Inflammatory macrophage treated with lipopolysaccharide for 4 hours (primary cell): ENCODE results near the gene RXFP3.
"Not testable (repeated sequence)": the region's sequence is repeated elsewhere in the genome, so short reads cannot be mapped to it uniquely, and the experiment has no call there.

Source experiments
- DNase-seq: peaks from one replicate; pipeline ENCODE4 v3.0.0-alpha.2; 2020

RXFP3 gene, protein sequence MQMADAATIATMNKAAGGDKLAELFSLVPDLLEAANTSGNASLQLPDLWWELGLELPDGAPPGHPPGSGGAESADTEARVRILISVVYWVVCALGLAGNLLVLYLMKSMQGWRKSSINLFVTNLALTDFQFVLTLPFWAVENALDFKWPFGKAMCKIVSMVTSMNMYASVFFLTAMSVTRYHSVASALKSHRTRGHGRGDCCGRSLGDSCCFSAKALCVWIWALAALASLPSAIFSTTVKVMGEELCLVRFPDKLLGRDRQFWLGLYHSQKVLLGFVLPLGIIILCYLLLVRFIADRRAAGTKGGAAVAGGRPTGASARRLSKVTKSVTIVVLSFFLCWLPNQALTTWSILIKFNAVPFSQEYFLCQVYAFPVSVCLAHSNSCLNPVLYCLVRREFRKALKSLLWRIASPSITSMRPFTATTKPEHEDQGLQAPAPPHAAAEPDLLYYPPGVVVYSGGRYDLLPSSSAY

DNA sequence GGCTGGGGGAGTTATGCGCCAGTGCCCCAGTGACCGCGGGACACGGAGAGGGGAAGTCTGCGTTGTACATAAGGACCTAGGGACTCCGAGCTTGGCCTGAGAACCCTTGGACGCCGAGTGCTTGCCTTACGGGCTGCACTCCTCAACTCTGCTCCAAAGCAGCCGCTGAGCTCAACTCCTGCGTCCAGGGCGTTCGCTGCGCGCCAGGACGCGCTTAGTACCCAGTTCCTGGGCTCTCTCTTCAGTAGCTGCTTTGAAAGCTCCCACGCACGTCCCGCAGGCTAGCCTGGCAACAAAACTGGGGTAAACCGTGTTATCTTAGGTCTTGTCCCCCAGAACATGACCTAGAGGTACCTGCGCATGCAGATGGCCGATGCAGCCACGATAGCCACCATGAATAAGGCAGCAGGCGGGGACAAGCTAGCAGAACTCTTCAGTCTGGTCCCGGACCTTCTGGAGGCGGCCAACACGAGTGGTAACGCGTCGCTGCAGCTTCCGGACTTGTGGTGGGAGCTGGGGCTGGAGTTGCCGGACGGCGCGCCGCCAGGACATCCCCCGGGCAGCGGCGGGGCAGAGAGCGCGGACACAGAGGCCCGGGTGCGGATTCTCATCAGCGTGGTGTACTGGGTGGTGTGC lies at the start of gene RXFP3:
Gene RXFP3, plus strand, starts transcription at position 6 of the 636 bp plus-strand sequence. Its CDS starts 355 bp downstream, at position 361.
- DNase-seq, result no peak

DNA sequence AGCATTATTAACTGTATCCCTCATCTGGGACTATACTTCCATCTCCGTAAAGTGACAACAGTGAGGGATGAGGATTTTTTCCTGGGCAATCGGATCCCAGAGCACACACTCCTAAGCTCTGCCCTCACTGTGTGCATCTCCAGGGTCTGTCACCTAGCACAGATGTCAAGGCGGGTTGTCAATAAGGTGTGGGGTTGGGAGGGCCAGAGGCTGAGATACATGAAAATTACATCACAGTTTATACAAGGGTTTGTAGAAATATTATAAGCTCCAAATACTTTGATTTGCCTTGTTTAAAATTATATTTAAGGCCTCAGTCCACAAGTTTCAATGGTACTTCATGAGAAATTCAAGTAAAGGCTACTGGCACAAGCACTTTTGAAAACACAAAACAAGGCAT lies 48.9 kb upstream of the RXFP3 start:
- no peak for DNase-seq

DNA sequence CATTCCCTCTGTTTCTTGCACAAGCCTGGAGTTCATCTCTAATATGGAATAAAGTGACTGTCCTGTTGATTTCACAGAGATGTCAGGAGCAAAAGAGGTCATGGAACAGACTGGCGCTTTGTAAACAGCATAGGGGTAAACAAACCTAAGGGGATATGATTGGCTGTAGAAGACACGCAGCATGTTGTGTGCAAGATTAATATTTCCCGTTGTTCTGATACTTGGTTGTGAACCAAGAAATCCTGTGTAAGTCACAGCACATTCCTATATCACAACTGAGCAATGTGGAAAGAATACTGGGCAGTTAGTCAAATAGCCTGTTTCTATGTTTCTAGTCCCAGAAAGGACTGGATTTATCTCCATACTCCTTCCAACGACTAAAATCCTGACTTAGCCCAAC lies 47.6 kb upstream of the RXFP3 start:
- no peak for DNase-seq

- DNase-seq, result no peak
These were observed 45.8 kb upstream of the RXFP3 start for GRCh38 chr5:33890131-33891032.

GRCh38 chr5:33891446-33891787 lies 44.8 kb upstream of the RXFP3 start:
- DNase-seq, result no peak

- DNase-seq, result no peak
These were observed 44.2 kb upstream of the RXFP3 start, which contains the start of gene ADAMTS12 for GRCh38 chr5:33891788-33892619. TSS of gene ADAMTS12 (minus strand) at chr5:33891990. CDS start at chr5:33891856, 134 bp downstream.

- no peak for DNase-seq
These were observed 43.5 kb upstream of the RXFP3 start for GRCh38 chr5:33892620-33893137.

DNA sequence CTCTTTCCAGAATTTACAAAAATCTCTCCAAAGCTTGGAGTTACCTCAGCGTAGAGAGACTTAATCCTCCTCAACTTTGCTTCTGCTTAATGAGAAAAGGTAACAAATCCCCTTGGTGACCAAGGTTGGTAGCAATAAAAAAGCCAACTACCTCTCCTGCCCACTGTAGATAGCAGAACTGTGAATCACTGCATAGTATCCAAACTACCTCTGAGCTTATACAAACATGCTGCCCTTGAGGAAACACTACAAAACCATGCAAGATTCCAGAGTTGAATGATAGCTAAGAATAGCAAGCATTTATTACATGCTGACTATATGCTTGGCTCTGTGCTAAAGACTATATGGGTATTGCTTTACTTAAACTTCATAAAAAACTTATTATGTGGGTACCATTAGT lies 41.6 kb upstream of the RXFP3 start:
- no peak for DNase-seq

DNA sequence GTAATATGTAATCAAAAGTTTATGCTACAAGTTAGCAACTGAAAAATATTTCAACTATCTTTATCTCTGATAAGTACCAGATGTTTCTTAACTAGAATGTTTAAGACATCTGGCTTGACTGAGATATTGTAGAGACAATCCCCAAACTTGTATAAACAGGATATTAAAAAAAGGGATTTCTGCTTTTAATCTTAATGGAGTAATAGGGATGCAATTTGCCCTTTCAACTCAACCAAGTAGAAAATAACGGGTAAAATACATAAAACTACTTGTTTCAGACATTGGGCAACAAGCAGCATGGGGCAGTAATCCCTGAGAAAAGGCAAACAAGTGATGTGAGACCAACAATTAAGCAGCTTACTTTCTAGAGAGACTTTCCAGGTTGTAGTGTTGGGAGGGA lies 35.0 kb upstream of the RXFP3 start:
- no peak for DNase-seq

DNA sequence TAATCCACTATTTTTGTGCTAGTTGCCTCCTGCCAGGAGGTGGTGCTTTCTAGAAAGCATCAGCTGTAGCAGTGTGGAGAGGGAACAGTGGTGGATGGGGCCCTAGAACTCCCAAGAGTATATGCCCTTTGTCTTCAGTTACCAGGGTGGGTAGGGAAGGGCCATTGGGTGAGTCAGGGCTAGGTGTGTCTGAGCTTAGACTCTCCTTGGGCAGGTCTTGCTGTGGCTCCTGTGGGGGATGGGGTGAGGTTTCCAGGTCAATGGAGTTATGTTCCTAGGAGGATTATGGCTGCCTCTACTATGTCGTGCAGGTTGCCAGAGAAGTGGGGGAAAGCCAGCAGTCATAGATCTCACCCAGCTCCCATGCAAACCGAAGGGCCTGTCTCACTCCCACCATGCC lies 33.1 kb upstream of the RXFP3 start:
- no peak for DNase-seq

DNA sequence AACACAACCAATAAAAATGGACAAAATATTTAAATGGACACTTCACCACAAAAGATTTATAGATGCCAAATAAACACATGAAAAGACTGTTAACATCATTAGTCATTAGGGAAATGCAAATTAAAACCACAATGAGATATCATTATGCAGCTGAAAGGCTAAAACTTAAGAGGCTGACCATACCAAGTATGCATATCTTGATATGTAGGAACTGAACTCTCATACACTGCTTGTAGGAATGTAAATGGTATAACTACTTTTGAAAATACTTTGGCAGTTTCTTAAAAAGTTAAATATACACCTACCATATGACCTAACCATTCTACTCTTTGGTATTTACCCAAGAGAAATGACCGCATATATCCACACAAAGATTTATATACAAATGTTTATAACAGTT lies 30.8 kb upstream of the RXFP3 start:
- DNase-seq, result no peak

DNA sequence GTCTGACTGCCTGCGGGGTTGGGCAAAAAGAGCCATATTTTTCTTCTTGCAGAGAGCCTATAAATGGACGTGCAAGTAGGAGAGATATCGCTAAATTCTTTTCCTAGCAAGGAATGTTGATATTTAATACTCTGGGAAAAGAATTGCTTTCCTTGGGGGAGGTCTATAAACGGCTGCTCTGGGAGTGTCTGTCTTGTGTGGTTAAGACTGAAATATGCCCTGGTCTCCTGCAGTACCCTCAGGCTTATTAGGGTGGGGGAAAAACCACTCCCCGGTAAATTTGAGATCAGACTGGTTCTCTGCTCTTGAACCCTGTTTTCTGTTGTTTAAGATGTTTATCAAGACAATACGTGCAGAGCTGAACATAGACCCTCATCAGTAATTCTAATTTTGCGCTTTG lies 29.9 kb upstream of the RXFP3 start:
- DNase-seq, result not testable (repeated sequence)

DNA sequence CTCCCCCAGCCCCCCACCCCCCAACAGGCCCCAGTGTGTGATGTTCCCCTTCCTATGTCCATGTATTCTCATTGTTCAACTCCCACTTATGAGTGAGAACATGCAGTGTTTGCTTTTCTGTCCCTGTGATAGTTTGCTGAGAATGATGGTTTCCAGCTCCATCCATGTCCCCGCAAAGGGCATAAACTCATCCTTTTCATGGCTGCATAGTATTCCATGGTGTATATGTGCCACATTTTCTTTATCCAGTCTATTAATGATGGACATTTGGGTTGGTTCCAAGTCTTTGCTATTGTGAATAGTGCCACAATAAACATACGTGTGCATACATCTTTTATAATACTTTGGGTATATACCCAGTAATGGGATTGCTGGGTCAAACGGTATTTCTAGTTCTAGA lies 21.3 kb upstream of the RXFP3 start:
- DNase-seq, result not testable (repeated sequence)

GRCh38 chr5:33921002-33921401 lies 15.2 kb upstream of the RXFP3 start:
- no peak for DNase-seq

- no peak for DNase-seq
These were observed 10.9 kb upstream of the RXFP3 start for GRCh38 chr5:33925278-33925677.

DNA sequence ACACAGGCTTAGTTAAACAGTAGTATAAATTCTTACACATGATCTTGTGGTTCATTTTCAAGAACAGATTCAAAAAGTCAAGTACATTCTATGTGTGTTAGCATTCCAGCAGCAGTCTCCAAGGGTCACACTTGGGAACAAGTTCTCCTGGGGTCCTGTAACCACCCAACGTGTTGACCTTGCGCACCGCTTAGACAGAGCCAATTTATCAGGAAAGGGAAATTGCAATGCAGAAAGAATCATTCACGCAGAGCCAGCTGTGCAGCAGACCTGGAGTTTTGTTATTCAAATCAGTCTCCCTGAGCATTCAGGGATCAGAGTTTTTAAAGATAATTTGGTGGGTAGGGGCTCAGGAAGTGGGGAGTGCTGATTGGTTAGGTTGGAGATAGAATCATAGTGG lies 8.5 kb upstream of the RXFP3 start:
- no peak for DNase-seq

GRCh38 chr5:33928283-33928682 lies 7.9 kb upstream of the RXFP3 start:
- DNase-seq, result no peak

- no peak for DNase-seq
These were observed 6.1 kb upstream of the RXFP3 start for GRCh38 chr5:33929925-33930690.

DNA sequence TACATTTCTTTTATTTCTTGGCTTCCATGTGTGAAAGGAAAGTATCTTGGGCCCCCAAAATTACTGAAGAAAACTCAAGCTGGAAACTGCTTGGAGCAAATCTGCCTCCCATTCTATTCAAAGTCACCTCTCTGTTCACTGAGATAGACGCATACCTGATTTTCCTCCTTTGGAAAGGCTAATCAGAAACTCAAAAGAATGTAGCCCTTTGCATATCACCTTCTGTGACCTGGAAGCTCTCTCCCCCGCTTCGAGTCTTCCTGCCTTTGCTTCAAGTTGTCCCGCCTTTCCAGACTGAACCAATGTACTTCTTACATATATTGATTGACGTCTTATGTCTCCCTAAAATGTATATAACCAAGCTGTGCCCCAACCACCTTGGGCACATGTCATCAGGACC lies 5.0 kb upstream of the RXFP3 start:
- DNase-seq, result no peak

- no peak for DNase-seq
These were observed 2.4 kb upstream of the RXFP3 start for GRCh38 chr5:33933723-33934169.

GRCh38 chr5:33934176-33934575 lies 2.0 kb upstream of the RXFP3 start:
- DNase-seq, result no peak
